Loucy (cell line): ENCODE data around the gene ATP8A2.

ENCODE experiments used
- CTCF ChIP-seq: fragments of 200-600 bp; sonication (generic); conservative IDR thresholded peaks from 2 replicates; pipeline ENCODE4 v1.5.1; 2014; ENCODE audit warnings: mild to moderate bottlenecking, antibody characterized with exemption, low read length
- EZH2phosphoT487 ChIP-seq: fragments of 200-600 bp; IDR thresholded peaks from 2 replicates; pipeline ENCODE4 v1.6.1; 2018; ENCODE audit warnings: antibody characterized with exemption, mild to moderate bottlenecking, moderate library complexity, borderline replicate concordance

DNA sequence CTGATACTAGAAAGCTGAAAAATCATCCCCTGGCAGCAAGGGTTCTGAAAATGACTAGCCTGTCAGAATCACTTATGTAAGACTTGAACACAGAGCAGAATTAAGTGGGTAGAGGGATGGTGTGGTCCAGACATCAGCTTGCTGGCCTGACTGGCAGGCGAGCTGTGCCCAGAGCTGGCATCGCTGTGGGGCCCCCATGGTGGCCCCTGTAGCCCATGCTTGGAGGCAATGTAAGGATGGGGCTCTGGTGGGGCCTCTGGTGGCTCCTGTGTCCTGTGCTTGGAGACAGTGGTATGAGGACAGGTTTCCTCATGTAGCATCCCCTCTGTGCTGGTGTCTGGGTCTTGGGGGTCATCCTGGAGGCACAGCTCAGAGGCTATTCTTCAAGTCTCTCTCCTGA lies 347.9 kb downstream of the ATP8A2 start:
- TF ChIP-seq CTCF = no peak
- TF ChIP-seq EZH2phosphoT487 = no peak
